ENCODE measurements around the gene CRYBG3.

- TF ChIP-seq CTCF (IDR thresholded peaks at IDR 0.05) (no peak), POLR2A (IDR thresholded peaks at IDR 0.05) (no peak)
These were observed 35.6 kb downstream of the CRYBG3 start for GRCh38 chr3:97857401-97857800.
